Measurements from ENCODE around the gene NTSR2.

GRCh38 chr2:11616097-11616687 lies 53.8 kb downstream of the NTSR2 start:
- TF ChIP-seq GATA2 (IDR thresholded peaks at IDR 0.05; ENCODE audit: low read depth, low read length) (no peak), GATA3 (IDR thresholded peaks at IDR 0.05; ENCODE audit: low read depth, low read length) (no peak)
